NB4 (cell line): Measurements from ENCODE around the gene SLC18A2.

Experiments used
- CTCF ChIP-seq: IDR thresholded peaks from one replicate; pipeline ENCODE4 v1.5.1; 2012; ENCODE audit warnings: low read depth, low read length
- MYC ChIP-seq: IDR thresholded peaks from 2 replicates; pipeline ENCODE4 v1.6.1; 2011; ENCODE audit warnings: low read depth, low read length
- POLR2A ChIP-seq: IDR thresholded peaks from 2 replicates; pipeline ENCODE4 v1.6.1; 2011; ENCODE audit warnings: mild to moderate bottlenecking; ENCODE audit not compliant: insufficient read length; ENCODE audit errors: extremely low read depth

GRCh38 chr10:117324367-117324766, 83.5 kb downstream of the SLC18A2 start:
- TF ChIP-seq CTCF = no peak
- no peak for TF ChIP-seq POLR2A
- TF ChIP-seq MYC = no peak
